RWPE1 (cell line): ENCODE results near the gene CPT1A.

Experiments
- CTCF ChIA-PET: fragments of 350-600 bp; sonication (Branson Sonifier 250); formaldehyde crosslinking; extraction: SDS; loops from one replicate; lab custom pipeline; 2021; lab: Yijun Ruan, JAX
- POLR2A ChIA-PET: fragments of 400-600 bp; formaldehyde crosslinking; extraction: SDS; loops from one replicate; lab custom pipeline; 2020; ENCODE audit warnings: antibody characterized with exemption; ENCODE audit not compliant: low non-redundant PET; lab: Yijun Ruan, JAX
- DNase-seq: peaks from one replicate; pipeline ENCODE4 v3.0.0; 2012; ENCODE audit warnings: low spot score
- H3K27ac ChIP-seq: fragments of 450-650 bp; 2 replicates; pipeline ENCODE4 v1.5.1; 2017
- CTCF ChIP-seq: fragments of 450-650 bp; conservative IDR thresholded peaks from 2 replicates; pipeline ENCODE4 v1.5.1; 2017; ENCODE audit warnings: low read depth, mild to moderate bottlenecking

The CPT1A gene

GRCh38 chr11:68773521-68774193, 68.1 kb downstream of the CPT1A start:
- DNase-seq = no peak
- no peak for TF ChIP-seq CTCF
- no peak overlapping the region for H3K27ac ChIP-seq
- CTCF ChIA-PET = no interaction called here
- POLR2A ChIA-PET = no interaction called here

GRCh38 chr11:68772936-68773335, 68.8 kb downstream of the CPT1A start:
- CTCF ChIA-PET = no interaction called here
- no peak for TF ChIP-seq CTCF
- no peak for DNase-seq
- POLR2A ChIA-PET = no interaction called here
- no peak overlapping the region for H3K27ac ChIP-seq

GRCh38 chr11:68770781-68771180, 70.9 kb downstream of the CPT1A start:
- ChIA-PET CTCF (interaction anchor here (0.6 kb wide), 1 partner anchor 127 kb away, joined by 6 read pairs; no protein-coding TSS in a partner anchor), POLR2A (no interaction called here)
- TF ChIP-seq CTCF = no peak
- no peak for DNase-seq
- no peak overlapping the region for H3K27ac ChIP-seq

GRCh38 chr11:68767672-68768071, 74.0 kb downstream of the CPT1A start:
- ChIA-PET CTCF (no interaction called here), POLR2A (interaction anchor here (0.6 kb wide), 1 partner anchor 189 kb away, joined by 4 read pairs; no protein-coding TSS in a partner anchor)
- no peak overlapping the region for H3K27ac ChIP-seq
- TF ChIP-seq CTCF = no peak
- no peak for DNase-seq

- POLR2A ChIA-PET = no interaction called here
- H3K27ac ChIP-seq = no peak overlapping the region
- no peak for TF ChIP-seq CTCF
- DNase-seq = no peak
- CTCF ChIA-PET = interaction anchor here (0.6 kb wide), 2 partner anchors 77 to 204 kb away, joined by 3 to 5 read pairs; no protein-coding TSS in a partner anchor
Measured at GRCh38 chr11:68766786-68767185, 74.9 kb downstream of the CPT1A start.

- no peak overlapping the region for H3K27ac ChIP-seq
- no peak for TF ChIP-seq CTCF
- POLR2A ChIA-PET = no interaction called here
- no peak for DNase-seq
- CTCF ChIA-PET = interaction anchor here (0.6 to 0.7 kb wide), 2 partner anchors 16 to 87 kb away, joined by 3 to 4 read pairs; no protein-coding TSS in a partner anchor
Measured at GRCh38 chr11:68764746-68765145, 77.0 kb downstream of the CPT1A start.
